ENCODE data around the gene SCAMP2. TPM values are rescaled to one million over a fixed set of nuclear protein-coding genes. Genes with fewer than 3 reads are reported as not detected.

SCAMP2 gene
- total RNA-seq, 1 donor from 2014 or later = 39.3 TPM

- TF ChIP-seq CTCF (conservative IDR thresholded peaks at IDR 0.05; ENCODE audit: low read depth, low read length) = no peak
- no peak for DNase-seq (ENCODE audit: low read depth)
- no peak overlapping the region for H3K4me3 ChIP-seq (ENCODE audit: low read depth, low read length)
Observed at GRCh38 chr15:74854453-74855022, 18.6 kb downstream of the SCAMP2 start.

GRCh38 chr15:74851960-74852359 is 21.2 kb downstream of the SCAMP2 start:
- no peak for DNase-seq (ENCODE audit: low read depth)
- no peak for TF ChIP-seq CTCF (conservative IDR thresholded peaks at IDR 0.05; ENCODE audit: low read depth, low read length)
- H3K4me3 ChIP-seq (ENCODE audit: low read depth, low read length) = no peak overlapping the region

- TF ChIP-seq CTCF (conservative IDR thresholded peaks at IDR 0.05; ENCODE audit: low read depth, low read length) = no peak
- H3K4me3 ChIP-seq (ENCODE audit: low read depth, low read length) = no peak overlapping the region
- DNase-seq (ENCODE audit: low read depth) = no peak
Observed at GRCh38 chr15:74850393-74850792, 22.8 kb downstream of the SCAMP2 start.

- H3K4me3 ChIP-seq (ENCODE audit: low read depth, low read length) = no peak overlapping the region
- DNase-seq (ENCODE audit: low read depth) = no peak
- TF ChIP-seq CTCF (conservative IDR thresholded peaks at IDR 0.05; ENCODE audit: low read depth, low read length) = no peak
Observed at GRCh38 chr15:74847432-74847831, 25.7 kb downstream of the SCAMP2 start.

GRCh38 chr15:74845581-74845980 is 27.6 kb downstream of the SCAMP2 start:
- TF ChIP-seq CTCF (conservative IDR thresholded peaks at IDR 0.05; ENCODE audit: low read depth, low read length) = no peak
- no peak overlapping the region for H3K4me3 ChIP-seq (ENCODE audit: low read depth, low read length)
- DNase-seq (ENCODE audit: low read depth) = no peak

- H3K4me3 ChIP-seq (ENCODE audit: low read depth, low read length) = no peak overlapping the region
- no peak for TF ChIP-seq CTCF (conservative IDR thresholded peaks at IDR 0.05; ENCODE audit: low read depth, low read length)
- no peak for DNase-seq (ENCODE audit: low read depth)
Observed at GRCh38 chr15:74845208-74845568, 28.0 kb downstream of the SCAMP2 start.

All from epithelial cell of proximal tubule (primary cell).